Skeletal muscle satellite cell (primary cell): ENCODE measurements around the gene ID2.

Experiments
- H3K27me3 ChIP-seq: 2 replicates; pipeline ENCODE4 v1.7.0; 2013; ENCODE audit warnings: low read length; ENCODE audit not compliant: control insufficient read depth, insufficient read depth
- H3K36me3 ChIP-seq: 2 replicates; pipeline ENCODE4 v1.7.0; 2013; ENCODE audit warnings: mild to moderate bottlenecking, control low read depth, low read length; ENCODE audit not compliant: insufficient read depth
- H3K4me1 ChIP-seq: 2 replicates; pipeline ENCODE4 v1.7.0; 2013; ENCODE audit warnings: low read length; ENCODE audit not compliant: control insufficient read depth, insufficient read depth
- H3K4me2 ChIP-seq: 2 replicates; pipeline ENCODE4 v1.7.0; 2013; ENCODE audit warnings: mild to moderate bottlenecking, low read length
- H3K4me3 ChIP-seq: 2 replicates; pipeline ENCODE4 v1.7.0; 2013; ENCODE audit warnings: low read length
- H3K9ac ChIP-seq: 2 replicates; pipeline ENCODE4 v1.7.0; 2013; ENCODE audit warnings: mild to moderate bottlenecking, low read depth, low read length, moderate library complexity
- H3K9me3 ChIP-seq: replicated peaks from 2 replicates; pipeline ENCODE4 v1.7.0; 2013; ENCODE audit warnings: mild to moderate bottlenecking, control low read depth, low read length

ID2 gene

GRCh38 chr2:8641301-8641965 lies 40.4 kb upstream of the ID2 start:
- H3K9me3 ChIP-seq: no peaks in the 10 kb centered on the region
- H3K4me1 ChIP-seq: peaks cover 6% of the 10 kb centered on the region
- H3K36me3 ChIP-seq: no peaks in the 10 kb centered on the region
- H3K4me3 ChIP-seq: no peak overlapping the region
- H3K9ac ChIP-seq: no peak overlapping the region
- H3K27me3 ChIP-seq: peaks cover 7% of the 10 kb centered on the region
- H3K4me2 ChIP-seq: no peak overlapping the region

GRCh38 chr2:8642366-8643068 lies 39.3 kb upstream of the ID2 start:
- Histone ChIP-seq H3K36me3 (no peaks in the 10 kb centered on the region), H3K4me1 (no peaks in the 10 kb centered on the region), H3K9ac (no peak overlapping the region), H3K4me3 (no peak overlapping the region), H3K27me3 (peaks cover 7% of the 10 kb centered on the region), H3K4me2 (no peak overlapping the region), H3K9me3 (no peaks in the 10 kb centered on the region)

- Histone ChIP-seq H3K4me2 (no peak overlapping the region), H3K9me3 (no peaks in the 10 kb centered on the region), H3K4me1 (no peaks in the 10 kb centered on the region), H3K4me3 (no peak overlapping the region), H3K9ac (no peak overlapping the region), H3K36me3 (no peaks in the 10 kb centered on the region), H3K27me3 (peaks cover 1% of the 10 kb centered on the region)
Measured at GRCh38 chr2:8643250-8643995, 38.4 kb upstream of the ID2 start.

GRCh38 chr2:8643996-8644356 lies 37.9 kb upstream of the ID2 start:
- Histone ChIP-seq H3K4me1 (no peaks in the 10 kb centered on the region), H3K36me3 (no peaks in the 10 kb centered on the region), H3K9me3 (no peaks in the 10 kb centered on the region), H3K4me2 (no peak overlapping the region), H3K27me3 (no peaks in the 10 kb centered on the region), H3K4me3 (no peak overlapping the region), H3K9ac (no peak overlapping the region)

- no peaks in the 10 kb centered on the region for H3K36me3 ChIP-seq
- H3K4me3 ChIP-seq: no peak overlapping the region
- H3K9me3 ChIP-seq: no peaks in the 10 kb centered on the region
- no peak overlapping the region for H3K9ac ChIP-seq
- no peaks in the 10 kb centered on the region for H3K27me3 ChIP-seq
- H3K4me1 ChIP-seq: no peaks in the 10 kb centered on the region
- H3K4me2 ChIP-seq: no peak overlapping the region
Measured at GRCh38 chr2:8644605-8645175, 37.2 kb upstream of the ID2 start.

- Histone ChIP-seq H3K36me3 (no peaks in the 10 kb centered on the region), H3K9ac (no peak overlapping the region), H3K27me3 (no peaks in the 10 kb centered on the region), H3K4me1 (no peaks in the 10 kb centered on the region), H3K4me3 (no peak overlapping the region), H3K9me3 (no peaks in the 10 kb centered on the region), H3K4me2 (no peak overlapping the region)
Measured at GRCh38 chr2:8645176-8645831, 36.6 kb upstream of the ID2 start.

- H3K4me1 ChIP-seq: no peaks in the 10 kb centered on the region
- no peak overlapping the region for H3K9ac ChIP-seq
- H3K9me3 ChIP-seq: no peaks in the 10 kb centered on the region
- no peaks in the 10 kb centered on the region for H3K27me3 ChIP-seq
- no peak overlapping the region for H3K4me3 ChIP-seq
- H3K36me3 ChIP-seq: no peaks in the 10 kb centered on the region
- H3K4me2 ChIP-seq: no peak overlapping the region
Measured at GRCh38 chr2:8646731-8647461, 35.0 kb upstream of the ID2 start.

- Histone ChIP-seq H3K4me2 (no peak overlapping the region), H3K27me3 (no peaks in the 10 kb centered on the region), H3K9me3 (no peaks in the 10 kb centered on the region), H3K4me3 (no peak overlapping the region), H3K36me3 (no peaks in the 10 kb centered on the region), H3K4me1 (no peaks in the 10 kb centered on the region), H3K9ac (no peak overlapping the region)
Measured at GRCh38 chr2:8647462-8647857, 34.4 kb upstream of the ID2 start.

- Histone ChIP-seq H3K4me3 (no peak overlapping the region), H3K4me2 (no peak overlapping the region), H3K36me3 (no peaks in the 10 kb centered on the region), H3K9me3 (no peaks in the 10 kb centered on the region), H3K4me1 (no peaks in the 10 kb centered on the region), H3K27me3 (no peaks in the 10 kb centered on the region), H3K9ac (no peak overlapping the region)
Measured at GRCh38 chr2:8648441-8649213, 33.2 kb upstream of the ID2 start.

GRCh38 chr2:8649718-8650117 lies 32.1 kb upstream of the ID2 start:
- no peaks in the 10 kb centered on the region for H3K36me3 ChIP-seq

More at GRCh38 chr2:8649718-8650117, 32.1 kb upstream of the ID2 start:
- no peaks in the 10 kb centered on the region for H3K4me1 ChIP-seq
- peaks cover 4% of the 10 kb centered on the region for H3K27me3 ChIP-seq
- no peak overlapping the region for H3K9ac ChIP-seq
- H3K9me3 ChIP-seq: no peaks in the 10 kb centered on the region
- H3K4me2 ChIP-seq: no peak overlapping the region
- H3K4me3 ChIP-seq: no peak overlapping the region
